ENCODE data around the gene HPSE2. TPM values are rescaled to one million over a fixed set of nuclear protein-coding genes. Genes with fewer than 3 reads are reported as not detected.

The HPSE2 gene
- total RNA-seq, 1 experiment from 2014 or later: 0.05 TPM

DNA sequence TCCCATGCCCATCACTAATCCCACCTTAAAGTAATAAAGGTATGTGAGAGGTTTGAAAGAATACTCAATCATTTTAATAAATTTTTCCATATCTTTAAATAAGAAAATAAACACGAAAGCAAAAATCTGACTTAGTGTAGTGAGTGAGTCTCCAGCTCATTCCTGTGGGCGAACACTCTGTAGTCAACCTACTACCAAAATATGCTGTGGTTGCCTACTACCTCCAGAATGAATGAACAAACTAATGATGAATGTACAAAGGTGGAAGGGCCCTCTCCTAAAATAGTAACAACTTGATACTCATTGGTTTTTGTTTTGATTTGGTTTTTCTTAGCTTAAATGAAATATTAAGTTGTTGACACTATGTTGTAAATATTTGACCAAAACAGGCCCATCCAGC, 593.4 kb downstream of the HPSE2 start (continued):
- TF ChIP-seq ZNF274 (IDR thresholded peaks at IDR 0.05; ENCODE audit: low read depth, low read length) (no peak), RAD21 (IDR thresholded peaks at IDR 0.05; ENCODE audit: low read depth) (no peak)

GRCh38 chr10:98638920-98639319, 596.7 kb downstream of the HPSE2 start:
- no peak overlapping the region for H3K9ac ChIP-seq (ENCODE audit: low read length)
- intact Hi-C loops (cut with micrococcal nuclease): no loop called here
- DNase-seq (ENCODE audit: low read depth, low spot score) (no peak), ATAC-seq (no peak)
- no TSS peak for BruUV-seq (replicated peaks)
- no peaks in the 10 kb centered on the region for H3K4me1 ChIP-seq (ENCODE audit: control insufficient read depth in 1 of 2, insufficient read depth in 2 of 2, low read length in 2 of 2)
- H3K27me3 ChIP-seq (ENCODE audit: insufficient read depth, low read length): peaks cover 17% of the 10 kb centered on the region; the same call in 1 of the 2 replicates
- ChIA-PET RAD21 (ENCODE audit: low non-redundant PET in 1 of 2, low total read pairs in 2 of 2, uncharacterized antibody in 2 of 2, unreplicated experiment in 2 of 2) (no interaction called here), CTCF (no interaction called here), POLR2A (no interaction called here)
- no peak overlapping the region for H2AFZ ChIP-seq (ENCODE audit: low read depth, low read length, poor library complexity, severe bottlenecking)
- no peaks in the 10 kb centered on the region for H3K9me3 ChIP-seq (ENCODE audit: control insufficient read depth in 1 of 2, insufficient read depth in 1 of 2, low read depth in 1 of 2, low read length in 2 of 2)
- H3K79me2 ChIP-seq (ENCODE audit: insufficient read depth, low read length): no peaks in the 10 kb centered on the region
- TF ChIP-seq SRF (IDR thresholded peaks at IDR 0.05; ENCODE audit: low read depth) (no peak), SIN3A (IDR thresholded peaks at IDR 0.05; ENCODE audit: low read depth) (no peak), CBX3 (IDR thresholded peaks at IDR 0.05; ENCODE audit: low read depth) (no peak), CEBPB (IDR thresholded peaks at IDR 0.05; ENCODE audit: low read depth) (no peak), JUND (IDR thresholded peaks at IDR 0.05) (no peak), ATF3 (IDR thresholded peaks at IDR 0.05) (no peak), EZH2 (IDR thresholded peaks at IDR 0.05) (no peak), EZH2phosphoT487 (IDR thresholded peaks at IDR 0.05; ENCODE audit: borderline replicate concordance) (no peak), SP1 (IDR thresholded peaks at IDR 0.05; ENCODE audit: low read depth) (no peak), FOSL1 (IDR thresholded peaks at IDR 0.05; ENCODE audit: low read depth) (no peak), ZBTB33 (IDR thresholded peaks at IDR 0.05; ENCODE audit: extremely low read depth, insufficient replicate concordance, low read length) (no peak), RAD21 (IDR thresholded peaks at IDR 0.05; ENCODE audit: low read depth) (no peak), POLR2A (IDR thresholded peaks at IDR 0.05; ENCODE audit: borderline replicate concordance, extremely low read depth, insufficient read depth, insufficient read length) (no peak), ZFX (IDR thresholded peaks at IDR 0.05) (no peak), YY1 (IDR thresholded peaks at IDR 0.05; ENCODE audit: extremely low read depth, insufficient replicate concordance, low read depth, low read length) (no peak), EGR1 (IDR thresholded peaks at IDR 0.05; ENCODE audit: low read depth) (no peak), TCF7L2 (IDR thresholded peaks at IDR 0.05; ENCODE audit: borderline replicate concordance, extremely low read depth, insufficient read depth, insufficient read length) (no peak)
- TF ChIP-seq, protein P1, sequence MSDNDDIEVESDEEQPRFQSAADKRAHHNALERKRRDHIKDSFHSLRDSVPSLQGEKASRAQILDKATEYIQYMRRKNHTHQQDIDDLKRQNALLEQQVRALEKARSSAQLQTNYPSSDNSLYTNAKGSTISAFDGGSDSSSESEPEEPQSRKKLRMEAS (IDR thresholded peaks at IDR 0.05): no peak
- TF ChIP-seq, protein P2, sequence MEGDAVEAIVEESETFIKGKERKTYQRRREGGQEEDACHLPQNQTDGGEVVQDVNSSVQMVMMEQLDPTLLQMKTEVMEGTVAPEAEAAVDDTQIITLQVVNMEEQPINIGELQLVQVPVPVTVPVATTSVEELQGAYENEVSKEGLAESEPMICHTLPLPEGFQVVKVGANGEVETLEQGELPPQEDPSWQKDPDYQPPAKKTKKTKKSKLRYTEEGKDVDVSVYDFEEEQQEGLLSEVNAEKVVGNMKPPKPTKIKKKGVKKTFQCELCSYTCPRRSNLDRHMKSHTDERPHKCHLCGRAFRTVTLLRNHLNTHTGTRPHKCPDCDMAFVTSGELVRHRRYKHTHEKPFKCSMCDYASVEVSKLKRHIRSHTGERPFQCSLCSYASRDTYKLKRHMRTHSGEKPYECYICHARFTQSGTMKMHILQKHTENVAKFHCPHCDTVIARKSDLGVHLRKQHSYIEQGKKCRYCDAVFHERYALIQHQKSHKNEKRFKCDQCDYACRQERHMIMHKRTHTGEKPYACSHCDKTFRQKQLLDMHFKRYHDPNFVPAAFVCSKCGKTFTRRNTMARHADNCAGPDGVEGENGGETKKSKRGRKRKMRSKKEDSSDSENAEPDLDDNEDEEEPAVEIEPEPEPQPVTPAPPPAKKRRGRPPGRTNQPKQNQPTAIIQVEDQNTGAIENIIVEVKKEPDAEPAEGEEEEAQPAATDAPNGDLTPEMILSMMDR (IDR thresholded peaks at IDR 0.05 in 2 of 3, conservative IDR thresholded peaks at IDR 0.05 in 1 of 3; ENCODE audit: borderline replicate concordance in 1 of 3, insufficient read depth in 1 of 3, low read depth in 2 of 3, low read length in 2 of 3): no peak
- H4K20me1 ChIP-seq (ENCODE audit: insufficient read depth): no peaks in the 10 kb centered on the region
- H3K4me2 ChIP-seq (ENCODE audit: low read length): no peak overlapping the region
- no peaks in the 10 kb centered on the region for H3K9me2 ChIP-seq (ENCODE audit: insufficient read depth)
- no peak overlapping the region for H3K4me3 ChIP-seq (replicated peaks in 1 of 2; ENCODE audit: low read depth in 1 of 2, low read length in 2 of 2)
- H3K36me3 ChIP-seq (ENCODE audit: control insufficient read depth in 1 of 2, insufficient read depth in 2 of 2, low read length in 2 of 2): no peaks in the 10 kb centered on the region
- H3K27ac ChIP-seq (ENCODE audit: low read depth, low read length): no peak overlapping the region

Data from HCT116 (cell line).